H9 (cell line): Measurements from ENCODE around the gene CENPO. TPM values are rescaled to one million over a fixed set of nuclear protein-coding genes. Genes with fewer than 3 reads are reported as not detected.

Experiments
- DNase-seq: peaks from one replicate; pipeline ENCODE4 v3.0.0-alpha.2; 2017
- H2AFZ ChIP-seq: one replicate; pipeline ENCODE4 v1.6.1; 2013; ENCODE audit warnings: mild to moderate bottlenecking, low read length, control low read depth, moderate library complexity
- H2AK5ac ChIP-seq: 2 replicates; pipeline ENCODE4 v1.6.1; 2013; ENCODE audit warnings: low read length, control low read depth, mixed read lengths; ENCODE audit not compliant: insufficient read length
- H2BK120ac ChIP-seq: one replicate; pipeline ENCODE4 v1.6.1; 2013; ENCODE audit warnings: low read depth, mild to moderate bottlenecking, low read length, control low read depth, inconsistent platforms; ENCODE audit not compliant: poor library complexity, severe bottlenecking
- H2BK12ac ChIP-seq: 2 replicates; pipeline ENCODE4 v1.6.1; 2013; ENCODE audit warnings: low read length, control low read depth, mixed read lengths, low read depth; ENCODE audit not compliant: insufficient read length
- H2BK15ac ChIP-seq: 2 replicates; pipeline ENCODE4 v1.6.1; 2013; ENCODE audit warnings: low read depth, low read length, control low read depth
- H2BK20ac ChIP-seq: one replicate; pipeline ENCODE4 v1.6.1; 2013; ENCODE audit warnings: low read depth, mild to moderate bottlenecking, low read length, control low read depth, inconsistent platforms; ENCODE audit not compliant: poor library complexity, severe bottlenecking
- H2BK5ac ChIP-seq: 2 replicates; pipeline ENCODE4 v1.6.1; 2013; ENCODE audit warnings: low read length, control low read depth, mixed read lengths; ENCODE audit not compliant: insufficient read length
- H3K14ac ChIP-seq: 2 replicates; pipeline ENCODE4 v1.6.1; 2013; ENCODE audit warnings: low read length, control low read depth; ENCODE audit not compliant: insufficient read depth
- H3K18ac ChIP-seq: 2 replicates; pipeline ENCODE4 v1.6.1; 2013; ENCODE audit warnings: low read depth, mild to moderate bottlenecking, mixed read lengths, low read length, control low read depth; ENCODE audit not compliant: insufficient read length
- H3K23ac ChIP-seq: 2 replicates; pipeline ENCODE4 v1.6.1; 2013; ENCODE audit warnings: low read length, control low read depth, mixed read lengths, low read depth; ENCODE audit not compliant: insufficient read length
- H3K23me2 ChIP-seq: 2 replicates; pipeline ENCODE4 v1.6.1; 2013; ENCODE audit warnings: low read depth, mild to moderate bottlenecking, mixed read lengths, low read length, control low read depth; ENCODE audit not compliant: insufficient read length, poor library complexity, severe bottlenecking
- H3K27ac ChIP-seq: 2 replicates; pipeline ENCODE4 v1.5.1; 2013; ENCODE audit warnings: low read length, control low read depth, mixed read lengths, low read depth; ENCODE audit not compliant: insufficient read length
- H3K27me3 ChIP-seq: 2 replicates; pipeline ENCODE4 v1.6.1; 2013; ENCODE audit warnings: low read length, control low read depth, inconsistent platforms; ENCODE audit not compliant: insufficient read depth
- H3K4ac ChIP-seq: 2 replicates; pipeline ENCODE4 v1.6.1; 2013; ENCODE audit warnings: low read depth, mild to moderate bottlenecking, control low read depth, inconsistent platforms, low read length, moderate library complexity
- H3K4me1 ChIP-seq: 2 replicates; pipeline ENCODE4 v1.6.1; 2013; ENCODE audit warnings: low read length, control low read depth, inconsistent platforms; ENCODE audit not compliant: insufficient read depth
- H3K4me2 ChIP-seq: 2 replicates; pipeline ENCODE4 v1.6.1; 2013; ENCODE audit warnings: low read length, control low read depth, mixed read lengths; ENCODE audit not compliant: insufficient read length, insufficient read depth
- H3K56ac ChIP-seq: 2 replicates; pipeline ENCODE4 v1.6.1; 2013; ENCODE audit warnings: low read depth, mild to moderate bottlenecking, mixed read lengths, low read length, control low read depth; ENCODE audit not compliant: insufficient read length
- H3K79me1 ChIP-seq: 2 replicates; pipeline ENCODE4 v1.6.1; 2013; ENCODE audit warnings: low read depth, mild to moderate bottlenecking, moderate library complexity, low read length, control low read depth, inconsistent platforms; ENCODE audit not compliant: insufficient read depth, poor library complexity, severe bottlenecking
- H3K79me2 ChIP-seq: 2 replicates; pipeline ENCODE4 v1.6.1; 2013; ENCODE audit warnings: low read length, control low read depth, inconsistent platforms; ENCODE audit not compliant: insufficient read depth
- H3K9ac ChIP-seq: 2 replicates; pipeline ENCODE4 v1.6.1; 2013; ENCODE audit warnings: low read length, control low read depth, mixed read lengths; ENCODE audit not compliant: insufficient read length; ENCODE audit errors: extremely low read depth
- H3K9me3 ChIP-seq: one replicate; pipeline ENCODE4 v1.6.1; 2013; ENCODE audit warnings: low read depth, low read length, inconsistent platforms; ENCODE audit not compliant: control insufficient read depth
- H3T11ph ChIP-seq: one replicate; pipeline ENCODE4 v1.6.1; 2013; ENCODE audit warnings: mild to moderate bottlenecking, low read length, control low read depth, inconsistent platforms
- H4K20me1 ChIP-seq: one replicate; pipeline ENCODE4 v1.6.1; 2013; ENCODE audit not compliant: control insufficient read depth, insufficient read length, insufficient read depth
- H4K5ac ChIP-seq: 2 replicates; pipeline ENCODE4 v1.6.1; 2013; ENCODE audit warnings: low read depth, mild to moderate bottlenecking, mixed read lengths, low read length, control low read depth; ENCODE audit not compliant: insufficient read length
- H4K8ac ChIP-seq: replicated peaks from 2 replicates; pipeline ENCODE4 v1.6.1; 2013; ENCODE audit warnings: low read length, control low read depth, mixed read lengths, low read depth; ENCODE audit not compliant: insufficient read length
- H4K91ac ChIP-seq: 2 replicates; pipeline ENCODE4 v1.6.1; 2013; ENCODE audit warnings: low read depth, mild to moderate bottlenecking, moderate library complexity, mixed read lengths, low read length, control low read depth; ENCODE audit not compliant: insufficient read length
- H3K27ac Mint-ChIP-seq, 3 experiments: 2 replicates in 2 of 3; 3 replicates in 1 of 3; pipeline ENCODE4 v1.8.0; 2020 to 2021; ENCODE audit warnings: mixed read lengths in 3 of 3, mild to moderate bottlenecking in 1 of 3, moderate library complexity in 1 of 3
- H3K27me3 Mint-ChIP-seq: 2 replicates; pipeline ENCODE4 v1.8.0; 2021; ENCODE audit warnings: low read depth, mild to moderate bottlenecking, moderate library complexity, mixed read lengths
- H3K36me3 Mint-ChIP-seq, 3 experiments: 2 replicates in 2 of 3; 3 replicates in 1 of 3; pipeline ENCODE4 v1.8.0; 2020 to 2021; ENCODE audit warnings: low read depth in 3 of 3, mixed read lengths in 3 of 3; ENCODE audit not compliant: insufficient read depth in 1 of 3
- H3K4me1 Mint-ChIP-seq, 2 experiments: 2 replicates each; pipeline ENCODE4 v1.8.0; 2020; ENCODE audit warnings: mixed read lengths in 2 of 2
- H3K4me3 Mint-ChIP-seq, 2 experiments: 2 replicates in 1 of 2; 3 replicates in 1 of 2; pipeline ENCODE4 v1.8.0; 2020 to 2021; ENCODE audit warnings: mild to moderate bottlenecking in 2 of 2, mixed read lengths in 2 of 2, moderate library complexity in 1 of 2
- H3K9me3 Mint-ChIP-seq, 2 experiments: 2 replicates in 1 of 2; 3 replicates in 1 of 2; pipeline ENCODE4 v1.8.0; 2020; ENCODE audit warnings: mild to moderate bottlenecking in 2 of 2, mixed read lengths in 2 of 2, moderate library complexity in 1 of 2
- WGBS: extraction: QIAGEN DNeasy Blood & Tissue Kit; methylation state at CpG from one replicate; pipeline ENCODE4 v1.1.7; 2013; ENCODE audit warnings: missing lambda C conversion rate, low lambda C conversion rate, mixed read lengths; ENCODE audit not compliant: insufficient read length; ENCODE audit errors: extremely low coverage; 5-methylcytosine and 5-hydroxymethylcytosine counted together
- total RNA-seq: library from RNA; stranded (reverse); gene quantifications from 2 replicates; pipeline ENCODE4 v1.2.1, GENCODE V29; 2021
- TF ChIP-seq, protein P1 (sequence below): fragments of 200-600 bp; sonication (generic); conservative IDR thresholded peaks from 3 replicates; pipeline ENCODE4 v1.8.0; 2021; ENCODE audit warnings: antibody characterized with exemption, mild to moderate bottlenecking

The CENPO gene
- total RNA-seq, 1 experiment from 2014 or later: 49.5 TPM

DNA sequence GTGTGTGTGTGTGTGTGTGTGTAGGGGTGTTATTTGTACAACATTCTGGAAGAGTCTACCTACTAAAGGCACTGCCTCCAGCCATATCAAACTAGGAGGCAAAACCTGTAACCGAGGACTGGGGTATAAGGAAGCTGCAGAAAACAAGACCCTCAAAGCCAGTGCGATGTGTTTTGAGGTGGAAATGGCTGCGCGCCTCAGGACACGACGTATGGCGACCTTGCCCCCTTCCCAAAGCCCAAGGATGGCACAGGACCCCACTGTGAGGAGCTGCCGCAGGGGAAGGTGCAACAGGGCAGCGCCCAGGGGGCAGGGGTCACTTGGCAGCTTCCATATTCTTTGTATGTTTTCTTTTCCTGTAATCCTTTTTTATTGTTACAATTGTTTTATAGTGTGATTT is 59.8 kb downstream of the CENPO start:
- H4K8ac ChIP-seq: no peak overlapping the region
- H3K27me3 ChIP-seq: no peaks in the 10 kb centered on the region
- no peaks in the 10 kb centered on the region for H3K27me3 Mint-ChIP-seq
- no peak overlapping the region for H3K4ac ChIP-seq
- no peak overlapping the region for H3K27ac ChIP-seq
- TF ChIP-seq, protein P1, sequence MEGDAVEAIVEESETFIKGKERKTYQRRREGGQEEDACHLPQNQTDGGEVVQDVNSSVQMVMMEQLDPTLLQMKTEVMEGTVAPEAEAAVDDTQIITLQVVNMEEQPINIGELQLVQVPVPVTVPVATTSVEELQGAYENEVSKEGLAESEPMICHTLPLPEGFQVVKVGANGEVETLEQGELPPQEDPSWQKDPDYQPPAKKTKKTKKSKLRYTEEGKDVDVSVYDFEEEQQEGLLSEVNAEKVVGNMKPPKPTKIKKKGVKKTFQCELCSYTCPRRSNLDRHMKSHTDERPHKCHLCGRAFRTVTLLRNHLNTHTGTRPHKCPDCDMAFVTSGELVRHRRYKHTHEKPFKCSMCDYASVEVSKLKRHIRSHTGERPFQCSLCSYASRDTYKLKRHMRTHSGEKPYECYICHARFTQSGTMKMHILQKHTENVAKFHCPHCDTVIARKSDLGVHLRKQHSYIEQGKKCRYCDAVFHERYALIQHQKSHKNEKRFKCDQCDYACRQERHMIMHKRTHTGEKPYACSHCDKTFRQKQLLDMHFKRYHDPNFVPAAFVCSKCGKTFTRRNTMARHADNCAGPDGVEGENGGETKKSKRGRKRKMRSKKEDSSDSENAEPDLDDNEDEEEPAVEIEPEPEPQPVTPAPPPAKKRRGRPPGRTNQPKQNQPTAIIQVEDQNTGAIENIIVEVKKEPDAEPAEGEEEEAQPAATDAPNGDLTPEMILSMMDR: no peak
- H3K23me2 ChIP-seq: no peaks in the 10 kb centered on the region
- peaks cover 9 to 19% (median 11%) of the 10 kb centered on the region in 3 experiments; a peak in 6 of 7 replicates for H3K36me3 Mint-ChIP-seq
- H3K9me3 ChIP-seq: peaks cover 8% of the 10 kb centered on the region
- H3K4me2 ChIP-seq: no peak overlapping the region
- H4K20me1 ChIP-seq: no peaks in the 10 kb centered on the region
- no peak overlapping the region for H2BK120ac ChIP-seq
- no peak overlapping the region for H3K18ac ChIP-seq
- no peaks in the 10 kb centered on the region for H3K79me2 ChIP-seq
- H3K9me3 Mint-ChIP-seq: peaks cover 10% of the 10 kb centered on the region in 2 experiments
- no peak overlapping the region for H3K27ac Mint-ChIP-seq
- no peaks in the 10 kb centered on the region for H3K4me1 Mint-ChIP-seq
- H3K4me3 Mint-ChIP-seq: no peak overlapping the region
- H2AFZ ChIP-seq: no peak overlapping the region
- no peak overlapping the region for H2AK5ac ChIP-seq
- H2BK20ac ChIP-seq: no peak overlapping the region
- no peak overlapping the region for H4K5ac ChIP-seq
- H3K14ac ChIP-seq: no peak overlapping the region
- no peak overlapping the region for H2BK5ac ChIP-seq
- H2BK15ac ChIP-seq: no peak overlapping the region
- no CpG with 5 or more reads among the region's 9 CpGs for WGBS
- no peak overlapping the region for H3T11ph ChIP-seq
- DNase-seq: no peak
- H3K4me1 ChIP-seq: no peaks in the 10 kb centered on the region
- no peak overlapping the region for H4K91ac ChIP-seq
- H3K9ac ChIP-seq: no peak overlapping the region
- no peak overlapping the region for H2BK12ac ChIP-seq
- no peak overlapping the region for H3K56ac ChIP-seq
- no peaks in the 10 kb centered on the region for H3K79me1 ChIP-seq
- H3K23ac ChIP-seq: no peak overlapping the region
